Cardiac muscle cell (in vitro differentiated cells and primary cell): ENCODE results near the gene PCSK5. TPM values are rescaled to one million over a fixed set of nuclear protein-coding genes. Genes with fewer than 3 reads are reported as not detected.

Source experiments
- DNase-seq, 2 donors: peaks; one replicate each; pipeline versions ENCODE4 v3.0.0 to v3.0.0-alpha.2; 2010 to 2017; ENCODE audit warnings: low read depth in 1 of 2, low spot score in 1 of 2
- H3K27ac ChIP-seq: fragments of 200-600 bp; sonication (generic); 2 replicates; pipeline ENCODE4 v1.5.1; 2016
- H3K27me3 ChIP-seq: fragments of 200-600 bp; sonication (generic); 2 replicates; pipeline ENCODE4 v1.6.0; 2016; ENCODE audit warnings: control low read depth
- H3K36me3 ChIP-seq: fragments of 200-600 bp; sonication (generic); 2 replicates; pipeline ENCODE4 v1.5.1; 2016; ENCODE audit warnings: control low read depth
- H3K4me1 ChIP-seq: fragments of 200-600 bp; sonication (generic); 2 replicates; pipeline ENCODE4 v1.8.1; 2017; ENCODE audit warnings: low read depth, mild to moderate bottlenecking, mixed run types
- H3K4me3 ChIP-seq: fragments of 200-600 bp; sonication (generic); 2 replicates; pipeline ENCODE4 v1.5.1; 2016; ENCODE audit warnings: mild to moderate bottlenecking
- H3K9me3 ChIP-seq: fragments of 200-600 bp; sonication (generic); 2 replicates; pipeline ENCODE4 v1.5.1; 2017; ENCODE audit warnings: low read depth, mild to moderate bottlenecking, control low read depth
- CTCF ChIP-seq: IDR thresholded peaks from 2 replicates; pipeline ENCODE4 v1.5.1; 2012; ENCODE audit warnings: low read depth, mild to moderate bottlenecking, low read length
- polyA plus RNA-seq: library from polyadenylated mRNA; unstranded; fragments of >200 nt; fragmentation: Nextera tagmentation; extraction: Ambion mirVana; gene quantifications from 2 replicates; pipeline ENCODE4 v1.2.1, GENCODE V29; 2016
- total RNA-seq: library from RNA; depleted of rRNA; stranded (reverse); fragments of >200 nt; gene quantifications from 2 replicates; pipeline ENCODE4 v1.2.3, GENCODE V29; 2016

Gene PCSK5
- total and polyA plus RNA-seq, 2 experiments from 2014 or later = 6.8 to 9.6 TPM

GRCh38 chr9:75993434-75993833 is 103.0 kb downstream of the PCSK5 start:
- no peaks in the 10 kb centered on the region for H3K9me3 ChIP-seq
- TF ChIP-seq CTCF = no peak
- peak in 1 of 2 donors; percentile 52 for DNase-seq

GRCh38 chr9:75995066-75995465 is 104.6 kb downstream of the PCSK5 start:
- no peak for TF ChIP-seq CTCF
- Histone ChIP-seq H3K27ac (no peak overlapping the region), H3K4me1 (peaks cover 11% of the 10 kb centered on the region), H3K36me3 (no peaks in the 10 kb centered on the region), H3K9me3 (no peaks in the 10 kb centered on the region), H3K27me3 (no peaks in the 10 kb centered on the region), H3K4me3 (no peak overlapping the region)
- no peak for DNase-seq

More at GRCh38 chr9:75993434-75993833, 103.0 kb downstream of the PCSK5 start:
- Histone ChIP-seq H3K27ac (no peak overlapping the region), H3K27me3 (no peaks in the 10 kb centered on the region), H3K36me3 (no peaks in the 10 kb centered on the region), H3K4me3 (no peak overlapping the region), H3K4me1 (peaks cover 11% of the 10 kb centered on the region)

GRCh38 chr9:75996726-75997125 is 106.3 kb downstream of the PCSK5 start:
- Histone ChIP-seq H3K27me3 (no peaks in the 10 kb centered on the region), H3K36me3 (no peaks in the 10 kb centered on the region), H3K27ac (no peak overlapping the region), H3K4me1 (peaks cover 11% of the 10 kb centered on the region), H3K4me3 (no peak overlapping the region), H3K9me3 (no peaks in the 10 kb centered on the region)
- no peak for DNase-seq
- no peak for TF ChIP-seq CTCF

- H3K4me3 ChIP-seq = no peak overlapping the region
- H3K27me3 ChIP-seq = no peaks in the 10 kb centered on the region
- no peak for TF ChIP-seq CTCF
- no peaks in the 10 kb centered on the region for H3K9me3 ChIP-seq
- peak in 1 of 2 donors; percentile 9 for DNase-seq
- peaks cover 11% of the 10 kb centered on the region for H3K4me1 ChIP-seq
- no peaks in the 10 kb centered on the region for H3K36me3 ChIP-seq
- no peak overlapping the region for H3K27ac ChIP-seq
Measured at GRCh38 chr9:75997206-75997605, 106.7 kb downstream of the PCSK5 start.

- TF ChIP-seq CTCF = no peak
Measured at GRCh38 chr9:75998096-75998780, 107.8 kb downstream of the PCSK5 start.

GRCh38 chr9:76001459-76001858 is 111.0 kb downstream of the PCSK5 start:
- Histone ChIP-seq H3K27ac (no peak overlapping the region), H3K27me3 (no peaks in the 10 kb centered on the region), H3K9me3 (no peaks in the 10 kb centered on the region), H3K36me3 (no peaks in the 10 kb centered on the region), H3K4me3 (no peak overlapping the region), H3K4me1 (peaks cover 7% of the 10 kb centered on the region)
- no peak for DNase-seq
- TF ChIP-seq CTCF = no peak

More at GRCh38 chr9:75998096-75998780, 107.8 kb downstream of the PCSK5 start:
- no peak overlapping the region for H3K4me3 ChIP-seq
- H3K9me3 ChIP-seq = no peaks in the 10 kb centered on the region
- DNase-seq = no peak
- no peak overlapping the region for H3K27ac ChIP-seq
- H3K36me3 ChIP-seq = no peaks in the 10 kb centered on the region
- H3K4me1 ChIP-seq = peaks cover 11% of the 10 kb centered on the region
- H3K27me3 ChIP-seq = no peaks in the 10 kb centered on the region
